ENCODE measurements around the gene E4F1. TPM values are rescaled to one million over a fixed set of nuclear protein-coding genes. Genes with fewer than 3 reads are reported as not detected.

Gene E4F1
- total and polyA plus RNA-seq, 9 of the 15 experiments (the other 6 are each of a cell fraction or from before 2014, with no cell fraction given), result 0.48 to 94.9 (median 20.4) TPM

DNA sequence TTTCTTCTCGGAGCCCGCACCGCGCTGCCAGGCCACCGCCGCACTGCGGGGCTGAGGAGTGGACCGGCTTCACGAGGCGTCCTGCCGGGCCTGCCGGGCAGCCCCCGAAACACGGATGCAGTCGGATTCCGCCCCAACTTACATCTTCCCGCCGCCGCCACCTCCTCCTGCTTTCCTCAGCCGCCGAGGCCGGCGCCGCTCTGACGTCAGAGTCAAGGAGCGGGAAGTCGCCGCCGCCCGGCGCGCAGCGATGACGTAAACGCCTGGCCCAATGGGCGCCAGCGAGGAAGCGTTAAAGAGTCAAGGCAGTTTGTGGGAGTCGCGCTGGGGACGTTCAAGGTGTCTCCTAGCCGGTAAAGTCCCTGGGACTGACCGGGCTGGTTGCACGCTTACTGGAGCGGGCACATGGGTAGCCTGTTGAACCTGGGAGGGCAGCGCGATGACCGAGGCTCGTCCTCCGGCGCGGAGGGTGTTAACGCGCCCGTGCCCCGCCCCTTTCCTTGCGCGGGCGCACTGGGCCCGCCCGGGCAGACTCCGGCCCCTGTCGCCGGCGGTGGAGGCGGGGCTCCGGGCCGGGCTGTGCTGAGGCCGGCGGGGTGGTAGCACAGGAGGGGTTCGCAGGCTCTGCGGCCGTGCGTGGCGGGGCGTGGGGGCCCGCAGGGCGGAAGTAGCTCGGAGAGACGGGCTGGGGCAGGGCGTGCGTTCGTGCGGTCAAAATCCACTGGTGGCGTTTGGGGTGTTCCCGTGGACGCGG lies 44.7 kb downstream of the E4F1 start, which contains the start of gene RNPS1 (continued):
- TF ChIP-seq, protein P1, sequence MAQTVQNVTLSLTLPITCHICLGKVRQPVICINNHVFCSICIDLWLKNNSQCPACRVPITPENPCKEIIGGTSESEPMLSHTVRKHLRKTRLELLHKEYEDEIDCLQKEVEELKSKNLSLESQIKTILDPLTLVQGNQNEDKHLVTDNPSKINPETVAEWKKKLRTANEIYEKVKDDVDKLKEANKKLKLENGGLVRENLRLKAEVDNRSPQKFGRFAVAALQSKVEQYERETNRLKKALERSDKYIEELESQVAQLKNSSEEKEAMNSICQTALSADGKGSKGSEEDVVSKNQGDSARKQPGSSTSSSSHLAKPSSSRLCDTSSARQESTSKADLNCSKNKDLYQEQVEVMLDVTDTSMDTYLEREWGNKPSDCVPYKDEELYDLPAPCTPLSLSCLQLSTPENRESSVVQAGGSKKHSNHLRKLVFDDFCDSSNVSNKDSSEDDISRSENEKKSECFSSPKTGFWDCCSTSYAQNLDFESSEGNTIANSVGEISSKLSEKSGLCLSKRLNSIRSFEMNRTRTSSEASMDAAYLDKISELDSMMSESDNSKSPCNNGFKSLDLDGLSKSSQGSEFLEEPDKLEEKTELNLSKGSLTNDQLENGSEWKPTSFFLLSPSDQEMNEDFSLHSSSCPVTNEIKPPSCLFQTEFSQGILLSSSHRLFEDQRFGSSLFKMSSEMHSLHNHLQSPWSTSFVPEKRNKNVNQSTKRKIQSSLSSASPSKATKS (CRISPR knock-in tag; IDR thresholded peaks at IDR 0.05), result no peak
- TF ChIP-seq ZNF780A (CRISPR knock-in tag; IDR thresholded peaks at IDR 0.05) (no peak), DACH1 (IDR thresholded peaks at IDR 0.05; ENCODE audit: partially characterized antibody) (no peak), CHCHD3 (CRISPR knock-in tag; IDR thresholded peaks at IDR 0.05) (peak; percentile 48; the same call in 1 of the 2 replicates), CBX3 (IDR thresholded peaks at IDR 0.05; ENCODE audit: borderline replicate concordance in 1 of 2, low read length in 2 of 2) (no peak; a peak in 1 of 3 replicates), SETDB1 (IDR thresholded peaks at IDR 0.05; ENCODE audit: low read length) (no peak), LARP7 (IDR thresholded peaks at IDR 0.05) (no peak), CBFA2T3 (IDR thresholded peaks at IDR 0.05) (peak; percentile 11; the same call in 1 of the 2 replicates), NBN (IDR thresholded peaks at IDR 0.05; ENCODE audit: low read depth) (peak; percentile 98), ZNF146 (CRISPR knock-in tag; IDR thresholded peaks at IDR 0.05; ENCODE audit: unreplicated experiment) (no peak)
- TF ChIP-seq, protein P2, sequence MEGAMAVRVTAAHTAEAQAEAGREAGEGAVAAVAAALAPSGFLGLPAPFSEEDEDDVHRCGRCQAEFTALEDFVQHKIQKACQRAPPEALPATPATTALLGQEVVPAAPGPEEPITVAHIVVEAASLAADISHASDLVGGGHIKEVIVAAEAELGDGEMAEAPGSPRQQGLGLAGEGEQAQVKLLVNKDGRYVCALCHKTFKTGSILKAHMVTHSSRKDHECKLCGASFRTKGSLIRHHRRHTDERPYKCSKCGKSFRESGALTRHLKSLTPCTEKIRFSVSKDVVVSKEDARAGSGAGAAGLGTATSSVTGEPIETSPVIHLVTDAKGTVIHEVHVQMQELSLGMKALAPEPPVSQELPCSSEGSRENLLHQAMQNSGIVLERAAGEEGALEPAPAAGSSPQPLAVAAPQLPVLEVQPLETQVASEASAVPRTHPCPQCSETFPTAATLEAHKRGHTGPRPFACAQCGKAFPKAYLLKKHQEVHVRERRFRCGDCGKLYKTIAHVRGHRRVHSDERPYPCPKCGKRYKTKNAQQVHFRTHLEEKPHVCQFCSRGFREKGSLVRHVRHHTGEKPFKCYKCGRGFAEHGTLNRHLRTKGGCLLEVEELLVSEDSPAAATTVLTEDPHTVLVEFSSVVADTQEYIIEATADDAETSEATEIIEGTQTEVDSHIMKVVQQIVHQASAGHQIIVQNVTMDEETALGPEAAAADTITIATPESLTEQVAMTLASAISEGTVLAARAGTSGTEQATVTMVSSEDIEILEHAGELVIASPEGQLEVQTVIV (CRISPR knock-in tag; IDR thresholded peaks at IDR 0.05; ENCODE audit: borderline replicate concordance), result no peak
- TF ChIP-seq, protein P3, sequence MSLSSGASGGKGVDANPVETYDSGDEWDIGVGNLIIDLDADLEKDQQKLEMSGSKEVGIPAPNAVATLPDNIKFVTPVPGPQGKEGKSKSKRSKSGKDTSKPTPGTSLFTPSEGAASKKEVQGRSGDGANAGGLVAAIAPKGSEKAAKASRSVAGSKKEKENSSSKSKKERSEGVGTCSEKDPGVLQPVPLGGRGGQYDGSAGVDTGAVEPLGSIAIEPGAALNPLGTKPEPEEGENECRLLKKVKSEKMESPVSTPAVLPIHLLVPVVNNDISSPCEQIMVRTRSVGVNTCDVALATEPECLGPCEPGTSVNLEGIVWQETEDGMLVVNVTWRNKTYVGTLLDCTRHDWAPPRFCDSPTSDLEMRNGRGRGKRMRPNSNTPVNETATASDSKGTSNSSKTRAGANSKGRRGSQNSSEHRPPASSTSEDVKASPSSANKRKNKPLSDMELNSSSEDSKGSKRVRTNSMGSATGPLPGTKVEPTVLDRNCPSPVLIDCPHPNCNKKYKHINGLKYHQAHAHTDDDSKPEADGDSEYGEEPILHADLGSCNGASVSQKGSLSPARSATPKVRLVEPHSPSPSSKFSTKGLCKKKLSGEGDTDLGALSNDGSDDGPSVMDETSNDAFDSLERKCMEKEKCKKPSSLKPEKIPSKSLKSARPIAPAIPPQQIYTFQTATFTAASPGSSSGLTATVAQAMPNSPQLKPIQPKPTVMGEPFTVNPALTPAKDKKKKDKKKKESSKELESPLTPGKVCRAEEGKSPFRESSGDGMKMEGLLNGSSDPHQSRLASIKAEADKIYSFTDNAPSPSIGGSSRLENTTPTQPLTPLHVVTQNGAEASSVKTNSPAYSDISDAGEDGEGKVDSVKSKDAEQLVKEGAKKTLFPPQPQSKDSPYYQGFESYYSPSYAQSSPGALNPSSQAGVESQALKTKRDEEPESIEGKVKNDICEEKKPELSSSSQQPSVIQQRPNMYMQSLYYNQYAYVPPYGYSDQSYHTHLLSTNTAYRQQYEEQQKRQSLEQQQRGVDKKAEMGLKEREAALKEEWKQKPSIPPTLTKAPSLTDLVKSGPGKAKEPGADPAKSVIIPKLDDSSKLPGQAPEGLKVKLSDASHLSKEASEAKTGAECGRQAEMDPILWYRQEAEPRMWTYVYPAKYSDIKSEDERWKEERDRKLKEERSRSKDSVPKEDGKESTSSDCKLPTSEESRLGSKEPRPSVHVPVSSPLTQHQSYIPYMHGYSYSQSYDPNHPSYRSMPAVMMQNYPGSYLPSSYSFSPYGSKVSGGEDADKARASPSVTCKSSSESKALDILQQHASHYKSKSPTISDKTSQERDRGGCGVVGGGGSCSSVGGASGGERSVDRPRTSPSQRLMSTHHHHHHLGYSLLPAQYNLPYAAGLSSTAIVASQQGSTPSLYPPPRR (CRISPR knock-in tag; IDR thresholded peaks at IDR 0.05; ENCODE audit: borderline replicate concordance), result 0 out of 2 replicates have a peak, but pooled peaks have one; percentile 46

All from K562 (cell line).